GM21717 (cell line): ENCODE measurements around the gene SMTNL2.

Experiments
- ATAC-seq: cut with Tn5 transposase; IDR thresholded peaks from one replicate; pipeline ENCODE4 v1.9.1; 2021; ENCODE audit warnings: mild to moderate bottlenecking, moderate library complexity; ENCODE audit not compliant: unreplicated experiment

SMTNL2 gene

GRCh38 chr17:4584101-4584916 is at the start of gene SMTNL2:
TSS of gene SMTNL2 (plus strand) at chr17:4584529. CDS start at chr17:4584606, 77 bp downstream.
- no peak for ATAC-seq

DNA sequence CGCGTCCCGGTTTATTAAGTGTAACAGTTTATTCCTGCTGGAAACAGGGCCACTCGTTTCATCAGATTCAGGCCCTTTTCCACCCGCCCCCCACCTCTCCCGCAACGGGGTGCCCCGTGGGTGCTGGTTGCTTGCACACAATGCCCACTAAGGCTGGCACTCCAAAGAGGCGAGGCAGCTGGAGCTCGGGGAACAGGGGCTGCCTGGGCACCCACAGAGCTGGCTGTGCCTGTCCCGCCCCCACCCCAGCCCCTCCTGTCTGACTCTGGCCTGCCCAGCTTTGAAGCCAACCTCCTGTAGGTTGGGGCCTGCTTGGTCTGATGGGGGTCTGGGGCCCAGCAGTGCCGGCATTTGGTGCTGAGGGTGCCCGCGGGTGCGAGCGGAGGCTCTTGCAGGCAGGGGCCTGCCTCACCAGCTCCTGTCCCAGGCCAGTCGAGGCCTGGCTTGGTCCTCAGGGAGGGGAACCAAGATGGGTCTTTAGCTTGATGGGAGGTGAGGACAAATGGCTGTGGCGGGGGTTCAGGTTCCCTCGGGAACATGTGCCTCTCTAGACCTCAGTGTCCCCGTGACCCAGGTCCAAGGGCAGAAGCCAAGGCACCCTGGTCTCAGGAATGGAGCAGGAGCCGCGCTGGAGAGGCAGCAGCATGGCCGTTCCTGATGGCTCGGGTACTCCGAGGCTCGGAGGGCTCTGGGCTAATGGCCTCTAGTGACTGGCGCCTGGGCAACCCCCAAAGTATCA is 49.2 kb upstream of the SMTNL2 start:
- no peak for ATAC-seq

- ATAC-seq, result no peak
Observed at GRCh38 chr17:4535667-4536258, 48.6 kb upstream of the SMTNL2 start.

DNA sequence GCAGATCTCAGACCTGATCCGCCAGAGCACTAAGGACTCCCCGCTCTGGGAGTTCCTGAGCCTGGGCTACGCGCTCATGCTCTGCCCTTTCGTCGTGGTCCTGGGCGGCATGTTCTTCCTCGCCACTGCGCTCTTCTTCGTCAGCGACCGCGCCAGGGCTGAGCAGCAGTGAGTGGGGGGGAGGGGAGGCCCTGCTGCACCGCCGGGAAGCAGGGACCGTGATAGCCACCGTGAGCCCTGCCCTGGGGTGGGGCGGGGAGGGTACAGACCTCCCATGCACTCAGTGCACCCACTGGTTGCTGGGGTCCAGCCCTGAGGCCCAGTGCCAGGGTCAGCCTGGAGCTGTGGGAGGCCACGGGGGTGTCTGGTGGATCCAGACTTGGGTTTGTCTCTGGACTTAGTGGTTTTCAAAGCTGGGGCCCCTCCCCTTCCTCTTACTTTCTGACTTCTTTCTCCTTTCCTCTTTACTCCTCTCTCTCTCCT is 48.0 kb upstream of the SMTNL2 start:
- no peak for ATAC-seq

DNA sequence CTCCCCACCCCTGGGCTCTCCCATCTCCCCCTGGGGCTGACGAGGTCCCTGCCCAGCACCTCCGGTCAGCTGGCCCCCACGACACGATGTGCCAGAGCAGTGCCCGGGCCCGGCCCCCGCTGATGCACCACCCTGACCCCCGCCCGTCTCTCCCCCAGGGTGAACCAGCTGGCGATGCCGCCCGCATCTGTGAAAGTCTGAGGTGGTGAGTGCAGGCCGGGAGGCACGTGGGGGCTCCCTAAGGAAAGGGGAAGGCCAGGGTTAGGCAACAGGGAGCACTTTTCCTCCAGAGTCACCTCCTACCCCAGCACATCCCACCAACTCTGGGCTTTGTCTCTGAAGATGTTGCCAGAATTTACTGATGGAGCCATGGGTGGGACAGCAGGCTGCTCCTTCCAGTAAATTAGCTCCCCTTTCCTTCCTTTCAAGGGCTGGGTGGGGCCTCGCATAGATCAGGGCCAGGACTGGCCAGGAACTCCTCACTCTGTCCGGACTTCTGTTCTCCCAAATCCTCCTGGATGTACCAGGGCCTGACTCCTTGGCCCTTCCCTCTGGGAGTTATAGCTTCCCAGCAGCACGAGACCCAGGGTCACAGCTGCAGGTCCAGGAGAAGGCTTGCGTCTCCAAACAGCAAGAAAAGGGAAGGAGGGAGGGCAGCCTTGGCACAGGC is 47.5 kb upstream of the SMTNL2 start:
- ATAC-seq, result no peak

- no peak for ATAC-seq
Observed at GRCh38 chr17:4537451-4538235, 46.7 kb upstream of the SMTNL2 start.

DNA sequence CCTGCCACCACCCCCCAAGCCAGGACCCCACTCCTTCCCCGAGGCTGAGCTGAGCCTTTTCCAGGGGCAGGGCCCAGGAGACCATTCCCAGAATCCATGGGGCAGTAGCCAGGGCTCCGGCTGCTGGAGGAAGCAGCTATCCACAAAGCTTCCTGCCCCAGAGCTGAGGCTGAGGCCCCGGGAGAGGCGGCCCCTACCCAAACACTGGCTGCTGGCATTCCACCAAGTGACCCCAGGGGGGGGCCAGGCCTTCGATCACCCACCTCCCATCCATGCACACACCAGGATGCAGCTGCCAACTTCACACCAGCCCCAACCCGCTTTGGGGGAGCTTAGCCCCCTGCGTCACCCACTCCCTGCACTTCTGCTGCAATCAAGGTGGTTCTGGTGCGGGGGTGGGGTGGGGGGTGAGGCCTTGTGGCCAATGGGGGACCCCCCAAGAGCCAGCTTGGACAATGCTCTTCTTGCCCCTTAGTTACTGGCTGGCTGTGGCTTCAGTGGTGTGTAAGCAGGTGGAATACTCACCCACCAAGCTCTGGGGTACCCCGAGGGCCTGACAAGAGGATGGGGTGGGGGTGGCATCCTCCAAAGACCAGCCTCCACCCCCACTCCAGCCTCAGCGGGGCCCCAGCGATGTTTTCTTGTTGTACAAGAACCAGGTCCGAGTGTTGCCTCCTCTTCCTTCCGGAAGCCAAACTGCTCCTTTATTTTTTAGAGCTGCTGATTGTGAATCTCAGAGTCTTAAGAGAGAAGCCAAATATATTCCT is 45.9 kb upstream of the SMTNL2 start:
- ATAC-seq, result no peak

- no peak for ATAC-seq
Observed at GRCh38 chr17:4539025-4539424, 45.3 kb upstream of the SMTNL2 start.

GRCh38 chr17:4539576-4540223 is 44.6 kb upstream of the SMTNL2 start:
- no peak for ATAC-seq

DNA sequence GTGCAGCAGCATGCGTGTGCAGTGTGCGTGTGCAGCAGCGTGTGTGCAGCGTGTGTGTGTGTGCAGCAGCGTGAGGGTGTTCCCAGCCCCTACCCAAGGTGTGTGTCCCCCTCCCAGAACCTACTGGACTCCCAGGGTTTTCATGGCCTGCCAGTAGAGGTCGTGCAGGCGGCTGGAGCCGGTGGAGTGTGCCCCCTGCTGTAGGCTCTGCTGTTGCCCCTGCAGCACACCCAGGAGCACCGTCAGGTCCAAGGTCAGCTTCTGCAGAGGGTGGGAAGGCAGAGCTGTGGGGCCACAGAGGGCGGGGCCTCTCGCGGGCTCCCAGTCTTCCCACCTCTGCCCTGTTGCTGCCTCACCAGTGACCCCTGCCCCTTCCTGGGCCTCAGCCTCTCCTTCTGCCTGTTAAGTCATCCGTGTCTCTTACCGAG is 44.1 kb upstream of the SMTNL2 start:
- ATAC-seq, result no peak

GRCh38 chr17:4540687-4541327 is 43.5 kb upstream of the SMTNL2 start:
- no peak for ATAC-seq

DNA sequence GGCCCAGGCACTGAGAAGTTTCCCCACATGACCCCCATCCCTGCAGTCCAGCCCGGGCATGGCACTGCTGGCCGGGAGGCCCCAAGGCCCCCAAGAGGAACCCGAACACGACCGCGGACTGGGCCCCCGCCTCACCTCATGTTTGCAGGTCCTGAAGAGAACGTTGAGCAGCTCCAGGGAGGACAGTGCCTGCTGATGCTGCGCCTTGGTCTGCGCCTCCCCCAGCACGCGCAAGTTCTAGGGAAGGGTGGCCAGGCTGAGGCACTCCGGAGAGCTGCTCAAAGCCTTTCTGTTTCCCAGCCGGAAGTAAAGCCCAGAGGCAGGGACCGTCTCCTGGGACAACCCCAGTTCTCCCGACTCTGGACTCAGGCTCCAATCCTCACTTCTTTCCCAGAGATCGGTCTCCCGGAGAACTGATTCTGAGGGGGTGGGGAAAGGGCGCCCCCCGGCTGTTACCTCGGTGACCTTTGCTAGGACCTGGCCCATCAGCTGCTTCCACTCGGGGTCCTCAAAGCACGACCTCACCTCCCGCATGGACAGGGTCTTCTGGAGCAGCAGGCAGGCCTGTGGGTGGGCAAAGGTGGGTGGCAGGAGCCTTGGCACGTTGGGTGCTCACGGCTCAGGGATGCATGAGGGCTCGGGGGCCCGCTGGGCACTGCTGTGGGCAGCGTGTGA is 42.9 kb upstream of the SMTNL2 start:
- no peak for ATAC-seq

DNA sequence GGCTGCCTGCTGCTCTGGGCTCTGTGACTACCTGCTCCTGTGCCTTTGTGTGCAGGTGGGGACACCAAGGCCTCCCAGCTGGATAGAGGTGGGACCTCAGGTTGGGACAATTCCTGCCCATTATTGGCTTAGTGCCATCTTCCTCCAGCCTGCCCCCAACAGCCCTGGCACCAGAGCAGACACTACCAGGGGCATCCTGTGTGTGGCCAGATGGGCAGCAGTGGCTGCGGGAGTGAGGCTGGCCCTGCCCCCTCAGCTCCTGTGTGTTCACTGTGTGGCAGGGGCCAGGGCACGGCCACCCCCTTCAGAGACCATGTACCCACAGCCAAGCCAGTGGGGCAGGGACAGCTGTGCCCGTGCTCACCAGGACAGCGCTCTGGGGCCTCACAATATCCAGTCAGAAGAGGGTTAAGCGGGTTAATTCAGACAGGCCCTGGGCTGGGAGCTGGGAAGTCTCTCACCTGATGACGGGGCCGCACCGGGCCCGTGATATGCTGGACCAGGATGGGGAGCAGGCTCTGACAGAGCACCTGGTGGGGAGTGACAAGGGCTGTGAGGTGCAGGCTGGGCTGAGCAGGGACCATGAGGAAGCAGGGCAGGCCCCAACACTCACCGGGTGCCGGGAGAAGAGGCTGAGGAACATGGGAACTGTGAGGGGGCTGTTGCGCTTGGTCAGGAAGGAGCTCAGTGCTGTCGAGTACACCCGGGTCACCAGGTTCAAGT is 42.2 kb upstream of the SMTNL2 start:
- ATAC-seq, result no peak

DNA sequence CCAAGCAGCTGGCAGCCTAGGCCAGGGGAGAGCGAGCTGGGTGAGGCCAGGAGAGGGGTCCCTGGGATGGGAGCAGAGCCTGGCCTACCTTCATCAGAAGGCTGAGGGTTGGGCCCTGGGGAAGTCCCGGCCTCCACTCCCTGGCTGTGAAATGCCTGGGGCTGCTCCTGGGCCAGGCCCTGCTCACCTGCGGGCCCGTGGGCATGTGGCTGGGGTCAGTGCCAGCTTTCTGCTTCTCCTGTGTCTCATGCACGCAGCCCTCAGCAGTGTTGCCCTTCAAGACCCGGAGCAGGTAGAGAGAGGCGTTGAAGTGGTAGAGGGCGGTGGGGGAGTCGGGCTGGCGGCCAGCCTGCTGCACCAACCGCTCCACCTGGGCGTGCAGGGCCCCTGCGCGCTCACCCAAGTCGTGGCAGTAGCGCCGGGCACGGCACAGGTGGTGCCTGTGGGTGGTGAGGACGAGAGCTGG is 41.6 kb upstream of the SMTNL2 start:
- ATAC-seq, result no peak

- ATAC-seq, result no peak
Observed at GRCh38 chr17:4543557-4544026, 40.7 kb upstream of the SMTNL2 start.

- no peak for ATAC-seq
Observed at GRCh38 chr17:4544135-4544950, 40.0 kb upstream of the SMTNL2 start.

DNA sequence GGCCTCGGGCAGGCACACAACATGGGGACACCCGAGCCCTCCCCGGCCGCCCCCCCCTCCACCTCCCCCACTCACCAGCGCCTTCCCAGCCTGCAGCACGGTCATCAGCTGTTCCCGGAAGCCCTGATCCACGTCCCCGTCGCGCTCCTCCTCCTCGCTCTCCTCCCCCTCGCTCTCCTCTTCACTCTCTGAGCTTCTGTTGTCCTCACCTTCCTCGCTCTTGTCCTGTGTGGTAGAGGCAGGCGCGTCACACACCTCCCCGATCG is 39.4 kb upstream of the SMTNL2 start:
- ATAC-seq, result no peak
